CD4-positive, alpha-beta T cell treated with Interleukin-12 subunit alpha and Interleukin-12 subunit beta, for 1 hour (primary cell): Measurements from ENCODE around the gene CENPP.
"Not testable (repeated sequence)": the region's sequence is repeated elsewhere in the genome, so short reads cannot be mapped to it uniquely, and the experiment has no call there.

ENCODE experiments used
- DNase-seq: peaks from one replicate; pipeline ENCODE4 v3.0.0-alpha.2; 2020

The CENPP gene

DNA sequence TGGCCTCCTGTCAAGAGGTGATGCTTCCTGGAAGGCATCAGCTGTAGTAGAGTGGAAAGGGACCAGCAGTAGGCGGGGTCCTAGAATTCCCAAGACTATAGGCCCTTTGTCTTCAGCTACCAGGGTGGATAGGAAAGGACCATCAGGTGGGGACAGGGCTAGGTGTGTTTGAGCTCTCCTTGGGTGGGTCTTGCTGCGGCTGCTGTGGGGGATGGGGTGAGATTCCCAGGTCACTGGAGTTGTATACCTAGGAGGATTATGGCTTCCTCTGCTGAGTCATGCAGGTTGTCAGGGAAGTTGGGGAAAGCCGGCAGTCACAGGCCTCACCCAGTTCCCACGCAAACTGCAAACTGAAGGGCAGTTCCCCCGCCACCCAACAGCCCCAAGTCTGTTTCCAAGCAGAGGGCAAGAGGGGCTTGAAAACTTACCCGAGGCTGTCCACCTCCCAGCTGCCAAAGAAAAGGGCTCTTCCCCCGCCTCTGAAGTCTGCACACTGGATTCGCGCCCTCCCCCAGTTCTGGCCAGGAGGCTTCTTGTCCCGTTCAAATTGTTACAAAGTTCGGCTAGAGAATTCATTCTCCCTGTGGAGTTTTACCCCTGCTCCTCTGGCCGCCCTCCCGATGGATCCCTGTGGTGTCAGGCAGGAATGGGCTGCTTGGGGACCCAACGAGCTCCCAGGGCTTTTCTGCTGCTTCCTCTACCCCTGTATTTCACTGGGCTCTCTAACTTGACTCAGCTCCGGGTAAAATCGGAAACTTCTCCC lies 233.0 kb downstream of the CENPP start:
- DNase-seq = no peak

- no peak for DNase-seq
Measured at GRCh38 chr9:92561374-92562330, 235.9 kb downstream of the CENPP start.

GRCh38 chr9:92562461-92562967 lies 236.8 kb downstream of the CENPP start:
- DNase-seq = no peak

GRCh38 chr9:92563116-92564100 lies 237.7 kb downstream of the CENPP start:
- DNase-seq = no peak

DNA sequence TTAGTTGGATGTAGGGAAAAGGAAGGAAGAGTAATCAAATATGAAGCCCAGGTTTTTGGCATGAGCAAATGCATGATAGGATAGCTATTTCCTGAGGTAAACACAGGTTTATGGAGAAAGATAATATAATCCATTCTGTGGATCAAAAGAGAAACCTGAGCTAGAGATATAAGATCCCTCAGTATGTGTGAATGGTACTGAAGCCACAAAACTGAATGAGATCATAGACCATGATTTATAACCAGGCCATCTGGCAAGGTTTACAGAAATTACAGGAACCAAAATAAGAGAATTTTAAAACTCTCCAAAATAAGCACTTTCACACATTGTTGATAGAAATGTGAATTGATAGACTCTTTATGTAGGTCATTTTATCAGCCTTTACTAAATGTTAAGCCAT lies 238.8 kb downstream of the CENPP start:
- no peak for DNase-seq

- DNase-seq = no peak
Measured at GRCh38 chr9:92564982-92565381, 239.2 kb downstream of the CENPP start.

DNA sequence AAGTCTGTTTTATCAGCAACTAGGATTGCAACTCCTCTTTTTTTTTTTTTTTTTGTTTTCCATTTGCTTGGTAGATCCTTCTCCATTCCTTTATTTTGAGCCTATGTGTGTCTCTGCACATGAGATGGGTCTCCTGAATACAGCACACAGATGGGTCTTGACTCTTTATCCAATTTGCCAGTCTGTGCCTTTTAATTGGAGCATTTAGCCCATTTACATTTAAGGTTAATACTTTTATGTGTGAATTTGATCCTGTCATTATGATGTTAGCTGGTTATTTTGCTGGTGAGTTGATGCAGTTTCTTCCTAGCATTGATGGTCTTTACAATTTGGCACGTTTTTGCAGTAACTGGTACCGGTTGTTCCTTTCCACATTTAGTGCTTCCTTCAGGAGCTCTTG lies 246.1 kb downstream of the CENPP start:
- not testable (repeated sequence) for DNase-seq

- DNase-seq = not testable (repeated sequence)
Measured at GRCh38 chr9:92573612-92574011, 247.9 kb downstream of the CENPP start.

DNA sequence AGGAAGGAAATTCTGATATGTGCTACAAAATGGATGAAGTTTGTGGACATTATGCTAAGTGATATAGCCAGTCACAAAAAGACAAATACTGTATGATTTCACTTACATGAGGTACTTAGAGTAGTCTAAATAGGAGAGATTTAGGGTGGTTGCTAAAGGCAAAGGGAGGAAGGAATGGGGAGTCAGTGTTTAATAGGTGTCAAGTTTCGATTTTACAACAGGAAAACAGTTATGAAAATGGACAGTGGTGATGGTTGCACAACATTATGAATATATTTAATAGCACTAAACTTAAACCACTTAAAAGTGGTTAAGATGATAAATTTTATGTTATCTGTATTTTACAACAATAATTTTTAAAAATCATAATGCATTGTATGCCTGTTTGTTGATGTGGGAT lies 250.4 kb downstream of the CENPP start:
- DNase-seq = no peak

DNA sequence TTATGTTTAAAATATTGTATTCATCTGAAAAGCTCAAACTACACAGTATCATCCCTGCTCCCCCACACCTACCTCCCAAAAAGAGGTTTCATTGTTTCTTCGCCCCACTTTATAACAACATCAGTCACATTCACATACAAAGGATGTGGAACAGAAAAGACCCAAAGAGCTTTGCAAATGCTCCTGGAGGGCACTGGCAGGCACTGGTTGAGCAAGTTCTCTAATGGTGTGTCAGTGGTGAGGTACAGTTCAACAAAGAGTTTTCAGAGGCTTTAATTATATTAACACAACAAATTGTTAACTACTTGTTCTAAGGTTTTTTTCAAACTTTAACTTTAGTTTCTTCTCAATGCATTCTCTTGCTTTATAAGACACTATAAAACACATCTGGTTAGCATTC lies 264.2 kb downstream of the CENPP start:
- no peak for DNase-seq

- no peak for DNase-seq
Measured at GRCh38 chr9:92590377-92590776, 264.6 kb downstream of the CENPP start.

DNA sequence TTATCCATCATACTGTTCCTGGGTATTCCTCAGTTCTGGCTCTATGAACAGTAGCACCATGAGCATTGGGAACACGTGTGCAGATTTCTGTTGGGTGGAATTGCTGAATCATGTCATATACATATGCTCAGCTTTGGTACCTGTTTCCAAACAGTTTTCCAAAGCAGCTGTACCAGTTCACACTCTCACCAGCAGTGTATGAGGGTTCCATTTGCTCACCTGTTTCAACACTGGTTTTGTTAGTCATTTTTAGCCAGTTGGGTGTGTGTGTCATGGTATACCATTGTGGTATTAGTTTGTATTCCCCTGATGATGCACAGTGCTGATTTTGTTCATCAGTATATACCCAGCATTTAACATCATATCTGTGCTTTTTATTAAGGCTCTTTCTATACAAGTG lies 266.8 kb downstream of the CENPP start:
- no peak for DNase-seq

- no peak for DNase-seq
Measured at GRCh38 chr9:92592946-92593861, 267.5 kb downstream of the CENPP start.

- DNase-seq = not testable (repeated sequence)
Measured at GRCh38 chr9:92595075-92595474, 269.3 kb downstream of the CENPP start.

DNA sequence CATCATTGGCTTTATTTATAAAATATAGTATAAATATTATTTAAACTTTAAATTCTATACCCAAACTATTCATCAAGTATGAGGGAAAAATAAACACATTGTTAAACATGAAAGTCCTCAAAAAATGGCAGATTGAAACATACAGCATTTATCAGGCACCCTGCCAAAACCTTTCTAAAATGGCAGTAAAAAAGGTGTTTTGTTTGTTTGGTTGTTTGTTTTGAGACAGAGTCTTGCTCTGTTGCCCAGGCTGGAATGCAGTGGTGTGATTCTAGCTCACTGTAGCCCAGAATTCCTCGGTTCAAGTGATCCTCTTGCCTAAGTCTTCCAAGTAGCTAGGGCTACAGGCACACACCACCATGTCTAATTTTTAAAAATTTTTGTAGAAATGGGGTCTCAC lies 270.2 kb downstream of the CENPP start:
- DNase-seq = no peak

DNA sequence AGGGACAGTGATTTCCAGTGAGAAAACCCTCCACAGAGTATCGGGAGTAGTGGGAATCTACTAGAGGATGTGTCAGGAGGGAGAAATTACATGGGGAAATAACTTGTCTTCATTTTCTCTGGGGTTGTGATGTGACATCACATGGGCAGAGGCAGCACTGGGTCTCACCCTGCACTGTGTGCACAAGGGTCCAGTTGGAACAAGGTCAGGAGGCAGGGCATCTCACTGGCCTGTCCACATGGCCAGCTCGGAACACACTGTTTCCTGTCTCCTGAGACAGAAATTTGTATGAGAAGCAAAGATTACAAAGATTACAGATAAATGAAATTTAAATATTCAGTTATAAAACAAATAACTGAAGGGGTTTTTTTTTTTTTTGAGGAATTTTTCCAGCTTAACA lies 272.6 kb downstream of the CENPP start:
- no peak for DNase-seq

GRCh38 chr9:92599938-92600461 lies 274.2 kb downstream of the CENPP start:
- no peak for DNase-seq

GRCh38 chr9:92600462-92601261 lies 274.9 kb downstream of the CENPP start:
- no peak for DNase-seq

DNA sequence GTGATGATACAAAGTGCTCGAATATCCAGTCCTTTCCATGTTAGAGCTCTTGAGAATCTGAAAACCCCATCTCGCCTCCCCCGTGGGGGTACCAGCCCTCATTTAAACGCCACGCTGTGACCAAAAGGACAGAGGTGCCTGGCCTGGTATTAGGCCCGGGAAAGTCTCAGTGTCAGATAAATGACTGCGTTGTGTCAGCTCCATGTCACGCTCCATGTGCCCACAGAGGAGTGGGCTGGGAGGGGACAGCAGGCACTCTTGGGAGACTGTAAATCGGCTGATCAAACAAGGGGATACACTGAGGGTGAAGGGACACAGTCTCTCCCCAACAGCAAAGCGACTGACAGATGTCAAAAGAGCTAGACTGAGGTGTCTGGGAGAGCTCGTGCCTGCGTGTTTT lies 275.7 kb downstream of the CENPP start:
- DNase-seq = no peak

- DNase-seq = no peak
Measured at GRCh38 chr9:92602413-92602812, 276.7 kb downstream of the CENPP start.
